Measurements from ENCODE around the gene HECW1.

HECW1 gene

GRCh38 chr7:43306404-43306803 is 194.0 kb downstream of the HECW1 start:
- H3K4me3 ChIP-seq (ENCODE audit: low read depth, low read length): no peak overlapping the region
- peaks cover 23% of the 10 kb centered on the region for H3K4me1 ChIP-seq (ENCODE audit: control insufficient read depth, insufficient read depth, low read length)
- no peaks in the 10 kb centered on the region for H3K9me3 ChIP-seq (ENCODE audit: control insufficient read depth, insufficient read depth, low read length)
- H3K36me3 ChIP-seq (ENCODE audit: control insufficient read depth, insufficient read depth, low read length): no peaks in the 10 kb centered on the region
- H3K27me3 ChIP-seq (ENCODE audit: control insufficient read depth, insufficient read depth, low read length): no peaks in the 10 kb centered on the region
- H3K9ac ChIP-seq (ENCODE audit: low read depth, low read length): no peak overlapping the region
- no peak overlapping the region for H3K27ac ChIP-seq (ENCODE audit: low read depth, low read length)

- no peaks in the 10 kb centered on the region for H3K27me3 ChIP-seq (ENCODE audit: control insufficient read depth, insufficient read depth, low read length)
- H3K4me1 ChIP-seq (ENCODE audit: control insufficient read depth, insufficient read depth, low read length): peaks cover 15% of the 10 kb centered on the region
- H3K9ac ChIP-seq (ENCODE audit: low read depth, low read length): no peak overlapping the region
- no peaks in the 10 kb centered on the region for H3K9me3 ChIP-seq (ENCODE audit: control insufficient read depth, insufficient read depth, low read length)
- H3K27ac ChIP-seq (ENCODE audit: low read depth, low read length): no peak overlapping the region
- H3K4me3 ChIP-seq (ENCODE audit: low read depth, low read length): no peak overlapping the region
- no peaks in the 10 kb centered on the region for H3K36me3 ChIP-seq (ENCODE audit: control insufficient read depth, insufficient read depth, low read length)
These were observed 195.1 kb downstream of the HECW1 start for GRCh38 chr7:43307522-43307921.

GRCh38 chr7:43308913-43309705 is 196.7 kb downstream of the HECW1 start:
- Histone ChIP-seq H3K27ac (ENCODE audit: low read depth, low read length) (no peak overlapping the region), H3K27me3 (ENCODE audit: control insufficient read depth, insufficient read depth, low read length) (no peaks in the 10 kb centered on the region), H3K9me3 (ENCODE audit: control insufficient read depth, insufficient read depth, low read length) (no peaks in the 10 kb centered on the region), H3K4me3 (ENCODE audit: low read depth, low read length) (no peak overlapping the region), H3K9ac (ENCODE audit: low read depth, low read length) (no peak overlapping the region), H3K4me1 (ENCODE audit: control insufficient read depth, insufficient read depth, low read length) (peaks cover 8% of the 10 kb centered on the region), H3K36me3 (ENCODE audit: control insufficient read depth, insufficient read depth, low read length) (no peaks in the 10 kb centered on the region)

GRCh38 chr7:43309706-43310022 is 197.2 kb downstream of the HECW1 start:
- Histone ChIP-seq H3K4me3 (ENCODE audit: low read depth, low read length) (no peak overlapping the region), H3K27me3 (ENCODE audit: control insufficient read depth, insufficient read depth, low read length) (no peaks in the 10 kb centered on the region), H3K36me3 (ENCODE audit: control insufficient read depth, insufficient read depth, low read length) (no peaks in the 10 kb centered on the region), H3K9me3 (ENCODE audit: control insufficient read depth, insufficient read depth, low read length) (no peaks in the 10 kb centered on the region), H3K9ac (ENCODE audit: low read depth, low read length) (no peak overlapping the region), H3K4me1 (ENCODE audit: control insufficient read depth, insufficient read depth, low read length) (peaks cover 7% of the 10 kb centered on the region), H3K27ac (ENCODE audit: low read depth, low read length) (no peak overlapping the region)

GRCh38 chr7:43311052-43311451 is 198.6 kb downstream of the HECW1 start:
- no peak overlapping the region for H3K4me3 ChIP-seq (ENCODE audit: low read depth, low read length)
- H3K27me3 ChIP-seq (ENCODE audit: control insufficient read depth, insufficient read depth, low read length): no peaks in the 10 kb centered on the region
- H3K27ac ChIP-seq (ENCODE audit: low read depth, low read length): no peak overlapping the region
- no peaks in the 10 kb centered on the region for H3K4me1 ChIP-seq (ENCODE audit: control insufficient read depth, insufficient read depth, low read length)
- no peaks in the 10 kb centered on the region for H3K9me3 ChIP-seq (ENCODE audit: control insufficient read depth, insufficient read depth, low read length)
- H3K36me3 ChIP-seq (ENCODE audit: control insufficient read depth, insufficient read depth, low read length): no peaks in the 10 kb centered on the region
- H3K9ac ChIP-seq (ENCODE audit: low read depth, low read length): no peak overlapping the region

GRCh38 chr7:43311694-43312093 is 199.2 kb downstream of the HECW1 start:
- Histone ChIP-seq H3K4me1 (ENCODE audit: control insufficient read depth, insufficient read depth, low read length) (no peaks in the 10 kb centered on the region), H3K36me3 (ENCODE audit: control insufficient read depth, insufficient read depth, low read length) (no peaks in the 10 kb centered on the region), H3K27me3 (ENCODE audit: control insufficient read depth, insufficient read depth, low read length) (no peaks in the 10 kb centered on the region), H3K27ac (ENCODE audit: low read depth, low read length) (no peak overlapping the region), H3K4me3 (ENCODE audit: low read depth, low read length) (no peak overlapping the region), H3K9me3 (ENCODE audit: control insufficient read depth, insufficient read depth, low read length) (no peaks in the 10 kb centered on the region), H3K9ac (ENCODE audit: low read depth, low read length) (no peak overlapping the region)

- H3K9me3 ChIP-seq (ENCODE audit: control insufficient read depth, insufficient read depth, low read length): no peaks in the 10 kb centered on the region
- no peak overlapping the region for H3K4me3 ChIP-seq (ENCODE audit: low read depth, low read length)
- no peaks in the 10 kb centered on the region; the same call in 1 of the 2 replicates for H3K4me1 ChIP-seq (ENCODE audit: control insufficient read depth, insufficient read depth, low read length)
- no peaks in the 10 kb centered on the region for H3K27me3 ChIP-seq (ENCODE audit: control insufficient read depth, insufficient read depth, low read length)
- no peak overlapping the region for H3K27ac ChIP-seq (ENCODE audit: low read depth, low read length)
- H3K36me3 ChIP-seq (ENCODE audit: control insufficient read depth, insufficient read depth, low read length): no peaks in the 10 kb centered on the region
- no peak overlapping the region for H3K9ac ChIP-seq (ENCODE audit: low read depth, low read length)
These were observed 201.4 kb downstream of the HECW1 start for GRCh38 chr7:43313628-43314378.

- Histone ChIP-seq H3K9me3 (ENCODE audit: control insufficient read depth, insufficient read depth, low read length) (no peaks in the 10 kb centered on the region), H3K27ac (ENCODE audit: low read depth, low read length) (no peak overlapping the region), H3K9ac (ENCODE audit: low read depth, low read length) (no peak overlapping the region), H3K27me3 (ENCODE audit: control insufficient read depth, insufficient read depth, low read length) (no peaks in the 10 kb centered on the region), H3K36me3 (ENCODE audit: control insufficient read depth, insufficient read depth, low read length) (no peaks in the 10 kb centered on the region), H3K4me3 (ENCODE audit: low read depth, low read length) (no peak overlapping the region), H3K4me1 (ENCODE audit: control insufficient read depth, insufficient read depth, low read length) (no peaks in the 10 kb centered on the region; the same call in 1 of the 2 replicates)
These were observed 202.1 kb downstream of the HECW1 start for GRCh38 chr7:43314379-43315158.

GRCh38 chr7:43317075-43317474 is 204.6 kb downstream of the HECW1 start:
- no peaks in the 10 kb centered on the region for H3K27me3 ChIP-seq (ENCODE audit: control insufficient read depth, insufficient read depth, low read length)
- H3K36me3 ChIP-seq (ENCODE audit: control insufficient read depth, insufficient read depth, low read length): no peaks in the 10 kb centered on the region
- H3K9ac ChIP-seq (ENCODE audit: low read depth, low read length): no peak overlapping the region
- no peaks in the 10 kb centered on the region; the same call in 1 of the 2 replicates for H3K4me1 ChIP-seq (ENCODE audit: control insufficient read depth, insufficient read depth, low read length)
- H3K4me3 ChIP-seq (ENCODE audit: low read depth, low read length): no peak overlapping the region
- no peak overlapping the region for H3K27ac ChIP-seq (ENCODE audit: low read depth, low read length)
- H3K9me3 ChIP-seq (ENCODE audit: control insufficient read depth, insufficient read depth, low read length): no peaks in the 10 kb centered on the region

GRCh38 chr7:43318188-43318770 is 205.8 kb downstream of the HECW1 start:
- no peak overlapping the region for H3K9ac ChIP-seq (ENCODE audit: low read depth, low read length)
- no peaks in the 10 kb centered on the region for H3K9me3 ChIP-seq (ENCODE audit: control insufficient read depth, insufficient read depth, low read length)
- H3K36me3 ChIP-seq (ENCODE audit: control insufficient read depth, insufficient read depth, low read length): no peaks in the 10 kb centered on the region
- H3K4me3 ChIP-seq (ENCODE audit: low read depth, low read length): no peak overlapping the region
- H3K27me3 ChIP-seq (ENCODE audit: control insufficient read depth, insufficient read depth, low read length): no peaks in the 10 kb centered on the region
- no peak overlapping the region for H3K27ac ChIP-seq (ENCODE audit: low read depth, low read length)
- no peaks in the 10 kb centered on the region; the same call in 1 of the 2 replicates for H3K4me1 ChIP-seq (ENCODE audit: control insufficient read depth, insufficient read depth, low read length)
